GM12878 (cell line): ENCODE measurements around the gene SHC1. TPM values are rescaled to one million over a fixed set of nuclear protein-coding genes. Genes with fewer than 3 reads are reported as not detected.

Source experiments
- ATAC-seq: fragments of 200-7000 bp; cut with Tn5 transposase; 3 replicates; pipeline ENCODE4 v1.9.1; 2020; ENCODE audit warnings: mild to moderate bottlenecking, moderate library complexity
- BruUV-seq: library from RNA; stranded (reverse); fragments of 400-500 nt; replicated peaks from 2 replicates; lab custom pipeline; 2021; lab: Mats Ljungman, UMichigan
- CTCF ChIA-PET: fragments of 300-600 bp; sonication (Branson Sonifier 250); formaldehyde crosslinking; extraction: SDS; loops from one replicate; lab custom pipeline; 2021; ENCODE audit warnings: inconsistent platforms; lab: Yijun Ruan, JAX
- POLR2A ChIA-PET: fragments of 350-600 bp; formaldehyde crosslinking; extraction: SDS; loops from one replicate; lab custom pipeline; 2021; ENCODE audit warnings: inconsistent platforms; lab: Charles Lee
- RAD21 ChIA-PET: fragments of 300-600 bp; sonication (Branson Sonifier 250); formaldehyde crosslinking; loops from one replicate; lab custom pipeline; 2023; ENCODE audit warnings: antibody characterized with exemption; ENCODE audit not compliant: unreplicated experiment; lab: Charles Lee
- SMC1A ChIA-PET: fragments of 300-600 bp; sonication (Branson Sonifier 250); formaldehyde crosslinking; loops from one replicate; lab custom pipeline; 2023; ENCODE audit not compliant: unreplicated experiment, uncharacterized antibody; lab: Charles Lee
- DNase-seq: peaks from one replicate; pipeline ENCODE4 v3.0.0-alpha.2; 2011; ENCODE audit warnings: low read depth, low spot score
- FAIRE-seq: peaks from 3 replicates; lab custom pipeline; 2011; peaks lifted over from hg19 to GRCh38; lab: Jason Lieb, UNC
- H2AFZ ChIP-seq: 2 replicates; pipeline ENCODE4 v1.6.0; 2011; ENCODE audit warnings: low read depth, low read length, control low read depth; ENCODE audit not compliant: control insufficient read depth
- H3K27ac ChIP-seq: 2 replicates; pipeline ENCODE4 v1.5.1; 2011; ENCODE audit warnings: control low read depth; ENCODE audit not compliant: control insufficient read depth, insufficient read depth
- H3K27me3 ChIP-seq, 2 experiments: replicated peaks in 1 of 2; 2 replicates each; pipeline versions ENCODE4 v1.6.0 to v1.6.1; 2011; ENCODE audit warnings: low read length in 1 of 2; ENCODE audit not compliant: control insufficient read depth in 2 of 2, insufficient read depth in 2 of 2
- H3K36me3 ChIP-seq, 2 experiments: 2 replicates each; pipeline ENCODE4 v1.5.1; 2011; ENCODE audit warnings: low read length in 1 of 2; ENCODE audit not compliant: control insufficient read depth in 2 of 2, insufficient read depth in 2 of 2
- H3K4me1 ChIP-seq: 2 replicates; pipeline ENCODE4 v1.6.1; 2011; ENCODE audit warnings: mild to moderate bottlenecking, low read length, moderate library complexity, mixed read lengths; ENCODE audit not compliant: control insufficient read depth, insufficient read depth
- H3K4me2 ChIP-seq: 2 replicates; pipeline ENCODE4 v1.6.0; 2011; ENCODE audit warnings: control low read depth; ENCODE audit not compliant: control insufficient read depth, insufficient read depth
- H3K4me3 ChIP-seq: fragments of 200-600 bp; sonication (generic); 2 replicates; pipeline ENCODE4 v1.5.1; 2016
- H3K79me2 ChIP-seq: 2 replicates; pipeline ENCODE4 v1.6.0; 2011; ENCODE audit warnings: low read length; ENCODE audit not compliant: control insufficient read depth, insufficient read depth
- H3K9ac ChIP-seq: 2 replicates; pipeline ENCODE4 v1.8.0; 2011; ENCODE audit warnings: low read length, control low read depth, mixed read lengths; ENCODE audit not compliant: control insufficient read depth, insufficient read depth
- H3K9me3 ChIP-seq: replicated peaks from 3 replicates; pipeline ENCODE4 v1.5.1; 2011; ENCODE audit warnings: mild to moderate bottlenecking, low read length; ENCODE audit not compliant: control insufficient read depth, insufficient read depth
- H4K20me1 ChIP-seq: 2 replicates; pipeline ENCODE4 v1.6.0; 2011; ENCODE audit not compliant: control insufficient read depth, insufficient read depth
- BCL3 ChIP-seq: IDR thresholded peaks from 2 replicates; pipeline ENCODE4 v1.6.1; 2011; ENCODE audit warnings: borderline replicate concordance, low read depth, mild to moderate bottlenecking, moderate library complexity, low read length; ENCODE audit not compliant: insufficient read depth, poor library complexity, severe bottlenecking
- BHLHE40 ChIP-seq, 2 experiments: fragments of 450-650 bp in 1 of 2; IDR thresholded peaks; 2 replicates each; pipeline ENCODE4 v1.6.1; 2011 to 2017; ENCODE audit warnings: low read depth in 2 of 2, borderline replicate concordance in 1 of 2, improper control_type of control experiment in 1 of 2, low read length in 1 of 2, mild to moderate bottlenecking in 1 of 2
- POLR2AphosphoS2 ChIP-seq: IDR thresholded peaks from 2 replicates; pipeline ENCODE4 v1.6.1; 2011; ENCODE audit warnings: low read depth, mild to moderate bottlenecking, low read length, improper control_type of control experiment, moderate library complexity
- POU2F2 ChIP-seq: IDR thresholded peaks from 3 replicates; pipeline ENCODE4 v1.6.1; 2011; ENCODE audit warnings: low read depth, mild to moderate bottlenecking, low read length, borderline replicate concordance
- STAT3 ChIP-seq: IDR thresholded peaks from 2 replicates; pipeline ENCODE4 v1.6.1; 2011; ENCODE audit warnings: low read depth, low read length, improper control_type of control experiment
- ZBTB4 ChIP-seq: fragments of 450-650 bp; formaldehyde crosslinking; IDR thresholded peaks from 2 replicates; pipeline ENCODE4 v1.4.0; 2022; ENCODE audit warnings: mild to moderate bottlenecking, moderate library complexity
- ZNF384 ChIP-seq: IDR thresholded peaks from 2 replicates; pipeline ENCODE4 v1.6.1; 2012; ENCODE audit warnings: low read depth, mild to moderate bottlenecking, low read length, improper control_type of control experiment, borderline replicate concordance
- ZNF687 ChIP-seq: fragments of 450-650 bp; IDR thresholded peaks from 2 replicates; pipeline ENCODE4 v1.6.1; 2017; ENCODE audit warnings: mild to moderate bottlenecking, moderate library complexity
- WGBS: methylation state at CpG from one replicate; pipeline ENCODE4 v1.1.6; 2016; ENCODE audit warnings: low lambda C conversion rate; ENCODE audit not compliant: insufficient replicate concordance, insufficient coverage; ENCODE audit errors: missing lambda C conversion rate; 5-methylcytosine and 5-hydroxymethylcytosine counted together
- in situ Hi-C: fragments of 300-500 bp; cut with MboI; formaldehyde crosslinking; loops from 9 replicates; pipeline ENCODE4 v1.14.3; 2018; ENCODE audit warnings: mixed read lengths
- intact Hi-C: fragments of 100-400 bp; cut with micrococcal nuclease; formaldehyde crosslinking; loops from one replicate; pipeline ENCODE4 v1.14.2; 2022; ENCODE audit not compliant: unreplicated experiment
- polyA plus RNA-seq, 11 experiments: library from polyadenylated mRNA; depleted of rRNA in 4 of 11; unstranded in 6 of 11; stranded (reverse) in 5 of 11; fragments of >200 nt; fragmentation: Nextera tagmentation in 4 of 11; fragmentation: Illumina TruSeq in 1 of 11; extraction: Ambion mirVana in 4 of 11; extraction: Trizol in 1 of 11; gene quantifications; 1 replicate in 1 of 11; 2 replicates in 10 of 11; pipeline versions ENCODE4 v1.2.1 to v1.2.3, GENCODE V29; 2011 to 2016; ENCODE audit warnings: inconsistent platforms in 2 of 11, missing spikeins in 2 of 11, low read depth in 1 of 11
- total RNA-seq, 4 experiments: library from RNA; depleted of rRNA in 3 of 4; stranded (reverse); fragments of >200 nt in 3 of 4; fragmentation: Illumina TruSeq in 1 of 4; extraction: Trizol in 1 of 4; gene quantifications; 2 replicates each; pipeline versions ENCODE4 v1.2.1 to v1.2.3, GENCODE V29; 2013 to 2021

Gene SHC1
- total and polyA plus RNA-seq, 10 of the 15 experiments (the other 5 are each of a cell fraction or from before 2014, with no cell fraction given): 2.6 to 49.3 (median 25.2) TPM

- under 1% methylated on average over 8 of the region's 9 CpGs for WGBS
- POLR2A ChIA-PET: interaction anchor here (0.6 to 3.4 kb wide), 11 partner anchors 9 to 1824 kb away, joined by 3 to 19 read pairs (median 4); partner anchors contain the start of genes PMVK, PYGO2, SHC1 and UBE2Q1
- in situ Hi-C loops: no loop called here
- DNase-seq (no peak), FAIRE-seq (no peak), ATAC-seq (no peak)
- H3K4me2 ChIP-seq: peak overlapping the region; percentile 100
- RAD21 ChIA-PET: interaction anchor here (0.6 to 2.6 kb wide), 15 partner anchors 8 to 464 kb away, joined by 3 to 13 read pairs (median 4); partner anchors contain the start of genes PMVK, PYGO2 and SHC1
- SMC1A ChIA-PET: interaction anchor here (0.8 to 2.1 kb wide), 14 partner anchors 14 to 465 kb away, joined by 3 to 8 read pairs (median 4); partner anchors contain the start of gene ADAM15
- no peaks in the 10 kb centered on the region for H3K27me3 ChIP-seq
- no peaks in the 10 kb centered on the region for H4K20me1 ChIP-seq
- H2AFZ ChIP-seq: no peak overlapping the region
- H3K79me2 ChIP-seq: peaks cover 32% of the 10 kb centered on the region
- H3K36me3 ChIP-seq: peaks cover 3 to 6% of the 10 kb centered on the region in 2 experiments; a peak in 3 of 4 replicates
- no peaks in the 10 kb centered on the region; the same call in 2 of the 3 replicates for H3K9me3 ChIP-seq
- intact Hi-C loops: no loop called here
- H3K27ac ChIP-seq: peak overlapping the region; percentile 100
- CTCF ChIA-PET: interaction anchor here (0.5 to 2.2 kb wide), 27 partner anchors 17 to 554 kb away, joined by 3 to 16 read pairs (median 4); partner anchors contain the start of genes LENEP and PYGO2
- H3K9ac ChIP-seq: peak overlapping the region; percentile 98
- BruUV-seq: no TSS peak
- peak overlapping the region; percentile 77; the same call in 1 of the 2 replicates for H3K4me3 ChIP-seq
- H3K4me1 ChIP-seq: peaks cover 56% of the 10 kb centered on the region
- TF ChIP-seq POLR2AphosphoS2: 0 out of 2 replicates have a peak, but pooled peaks have one; percentile 27
- peak; percentile 67; the same call in 1 of the 2 replicates for TF ChIP-seq ZNF687
- no peak for TF ChIP-seq STAT3
- no peak for TF ChIP-seq ZBTB4
- peak; percentile 71 for TF ChIP-seq BCL3
- peak; percentile 35 to 39; a peak in 3 of 4 replicates for TF ChIP-seq BHLHE40 (IDR thresholded peaks at IDR 0.05; ENCODE audit: borderline replicate concordance in 1 of 2, low read depth in 2 of 2, low read length in 1 of 2)
- TF ChIP-seq ZNF384: 0 out of 2 replicates have a peak, but pooled peaks have one; percentile 28
- peak; percentile 98; the same call in 2 of the 3 replicates for TF ChIP-seq POU2F2
Observed at GRCh38 chr1:154944401-154945159, 26.0 kb downstream of the SHC1 start.
